GM18873 (cell line): ENCODE data around the gene ARHGAP20.

Source experiments
- ATAC-seq: cut with Tn5 transposase; IDR thresholded peaks from one replicate; pipeline ENCODE4 v1.9.1; 2021; ENCODE audit warnings: mild to moderate bottlenecking, moderate library complexity, moderate number of reproducible peaks; ENCODE audit not compliant: unreplicated experiment, low FRiP score

Gene ARHGAP20

DNA sequence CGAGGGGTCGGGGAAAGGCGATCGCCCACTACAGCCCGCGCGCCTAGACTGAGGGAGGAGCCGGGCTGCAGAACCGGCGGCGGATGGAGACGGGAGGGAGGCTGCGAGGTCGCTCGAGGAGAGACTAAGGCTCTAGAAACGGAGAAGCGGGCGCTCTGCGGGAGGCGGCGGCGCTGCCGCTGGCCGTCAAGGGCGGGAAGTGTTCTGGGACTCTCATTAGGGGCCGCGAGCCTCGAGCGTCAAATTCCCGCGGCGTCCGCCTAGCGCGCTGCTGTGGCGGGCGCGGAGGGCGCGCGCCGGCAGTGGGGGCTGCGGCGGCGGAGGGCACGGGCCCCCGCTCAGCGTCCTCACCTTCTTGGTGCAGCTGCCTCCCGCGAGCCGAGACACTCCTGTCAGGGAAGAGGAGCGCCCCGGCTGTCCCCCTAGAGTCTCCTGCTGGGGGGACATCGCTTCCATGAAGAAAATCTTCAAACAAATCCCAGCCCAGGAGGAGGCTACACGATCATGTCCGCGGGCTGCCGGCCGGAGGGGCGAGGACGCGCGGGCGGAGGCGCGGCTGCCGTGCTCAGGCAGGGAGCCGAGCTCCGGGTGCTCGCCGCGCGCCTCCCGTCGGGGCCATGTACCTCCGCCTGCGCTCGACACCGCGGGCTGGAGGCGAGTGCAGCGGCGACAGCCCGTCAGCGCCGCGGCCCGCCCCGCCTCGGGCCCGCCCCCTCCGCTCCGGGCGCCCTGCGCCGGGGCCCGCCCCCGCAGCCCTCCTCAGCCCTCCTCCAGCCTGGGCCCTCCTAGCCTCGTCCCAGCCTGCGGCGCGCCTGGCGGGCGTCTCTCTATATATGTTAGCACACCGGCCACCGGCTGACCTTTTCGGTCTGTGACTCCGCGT lies at the start of gene ARHGAP20:
Gene ARHGAP20 (minus strand): TSS at position 662 of the 883 bp plus-strand sequence. CDS start 206 bp downstream, at position 456.
- ATAC-seq = no peak

DNA sequence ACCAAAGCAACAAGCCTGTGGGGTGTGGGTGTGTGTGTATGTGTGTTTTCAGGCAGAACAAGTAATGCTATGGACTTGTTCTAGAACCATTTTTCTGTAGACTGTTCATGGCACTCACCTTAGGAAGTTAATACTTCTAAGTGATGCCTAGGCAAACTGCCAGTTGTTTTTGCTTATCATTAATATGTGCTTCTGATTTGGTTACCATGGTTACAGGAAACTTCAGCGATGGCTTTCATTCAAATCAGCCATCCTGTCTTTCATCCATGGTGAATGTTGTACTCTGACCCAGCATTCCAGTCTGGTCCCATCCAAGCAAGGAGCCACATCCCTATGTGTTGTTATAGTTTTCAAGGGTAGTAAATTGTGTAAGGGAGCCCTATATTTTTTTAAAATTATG lies 49.8 kb upstream of the ARHGAP20 start:
- ATAC-seq = no peak

- ATAC-seq = no peak
Observed at GRCh38 chr11:110761131-110761530, 48.9 kb upstream of the ARHGAP20 start.

DNA sequence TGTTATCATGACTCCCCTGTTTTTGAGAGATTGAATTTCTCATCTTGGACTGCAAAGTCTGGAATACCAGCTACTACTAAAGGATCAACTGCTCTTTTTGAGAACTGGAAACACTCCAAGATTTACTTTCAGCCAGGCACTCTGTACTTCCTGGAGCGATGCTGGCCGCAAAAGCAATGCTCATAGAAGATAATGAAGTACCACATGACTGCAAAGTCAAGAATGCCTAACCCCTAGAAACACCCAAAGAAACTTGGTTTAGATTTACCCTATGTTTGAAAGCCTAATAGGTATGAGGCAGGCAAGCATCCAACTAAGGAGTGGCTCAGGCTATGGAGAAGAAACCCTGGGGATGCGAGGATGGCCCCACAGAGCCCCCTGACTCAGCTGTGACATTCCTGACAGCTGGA lies 47.7 kb upstream of the ARHGAP20 start:
- ATAC-seq = no peak

- no peak for ATAC-seq
Observed at GRCh38 chr11:110757962-110758755, 45.9 kb upstream of the ARHGAP20 start.

GRCh38 chr11:110757066-110757465 lies 44.8 kb upstream of the ARHGAP20 start:
- no peak for ATAC-seq

- no peak for ATAC-seq
Observed at GRCh38 chr11:110755941-110756340, 43.7 kb upstream of the ARHGAP20 start.

DNA sequence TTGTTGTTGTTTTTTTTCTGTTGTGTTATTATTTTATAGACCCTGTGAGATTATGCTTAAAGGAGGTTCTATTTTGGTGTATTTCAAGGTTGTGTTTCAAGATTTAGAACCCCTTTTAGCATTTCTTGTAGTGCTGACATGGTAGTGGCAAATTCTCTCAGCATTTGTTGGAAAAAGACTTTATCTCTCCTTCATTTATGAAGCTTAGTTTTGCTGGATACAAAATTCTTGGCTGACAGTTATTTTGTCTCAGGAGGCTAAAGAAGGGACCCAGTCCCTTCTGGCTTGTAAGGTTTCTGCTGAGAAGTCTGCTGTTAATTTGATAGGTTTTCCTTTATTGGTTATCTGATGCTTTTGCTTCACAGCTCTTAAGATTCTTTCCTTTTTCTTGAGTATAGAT lies 40.7 kb upstream of the ARHGAP20 start:
- no peak for ATAC-seq

DNA sequence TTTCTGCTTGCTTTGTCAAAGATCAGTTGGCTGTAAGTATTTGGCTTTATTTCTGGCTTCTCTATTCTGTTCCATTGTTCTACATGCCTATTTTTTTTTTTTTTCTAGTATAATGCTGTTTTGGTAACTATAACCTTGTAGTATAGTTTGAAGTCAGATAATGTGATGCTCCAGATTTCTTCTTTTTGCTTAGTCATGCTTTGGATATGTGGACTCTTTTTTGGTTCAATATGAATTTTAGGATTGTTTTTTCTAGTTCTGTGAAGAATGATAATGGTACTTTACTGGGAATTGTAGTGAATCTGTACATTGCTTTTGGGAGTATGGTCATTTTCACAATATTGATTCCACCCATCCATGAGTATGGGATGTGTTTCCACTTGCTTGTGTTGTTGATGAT lies 37.9 kb upstream of the ARHGAP20 start:
- ATAC-seq = no peak

GRCh38 chr11:110747531-110747930 lies 35.3 kb upstream of the ARHGAP20 start:
- ATAC-seq = no peak

- no peak for ATAC-seq
Observed at GRCh38 chr11:110738641-110739040, 26.4 kb upstream of the ARHGAP20 start.

DNA sequence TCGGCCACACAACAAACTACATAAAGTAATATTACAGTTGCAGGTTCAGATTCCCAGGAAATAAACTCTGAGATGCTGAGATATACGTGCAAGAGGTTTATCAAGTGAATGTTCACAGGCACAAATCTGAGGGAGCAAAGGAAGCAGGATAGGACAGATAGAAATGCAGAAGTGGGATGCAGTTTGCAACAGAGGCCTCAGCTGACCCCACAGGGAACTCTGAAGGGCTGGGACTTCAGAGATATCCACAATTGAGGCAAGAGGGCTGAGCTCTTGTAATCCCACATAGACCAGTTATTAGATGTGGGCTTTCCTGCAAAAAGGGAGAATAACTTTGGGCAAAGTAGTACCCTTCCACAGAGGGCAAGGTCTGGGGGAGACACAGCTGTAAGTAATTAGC lies 25.4 kb upstream of the ARHGAP20 start:
- no peak for ATAC-seq

DNA sequence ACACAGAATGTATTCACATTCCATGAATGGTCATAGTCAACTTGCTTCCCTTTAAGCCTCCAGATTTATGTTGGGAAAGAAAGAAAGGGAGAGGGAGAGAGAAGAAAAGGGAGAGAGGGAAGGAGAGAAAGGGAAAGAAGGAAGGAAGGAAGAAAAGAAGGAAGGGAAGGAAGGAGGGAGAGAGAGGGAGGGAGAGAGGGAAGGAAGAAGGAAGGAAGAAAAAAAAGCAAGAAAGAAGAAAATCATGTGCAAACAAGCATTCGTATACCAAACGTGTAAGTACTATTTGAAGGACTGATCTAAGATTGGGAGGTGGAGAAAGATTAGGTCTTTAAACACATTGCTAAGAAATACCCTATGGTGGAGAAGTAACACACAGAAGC lies 23.9 kb upstream of the ARHGAP20 start:
- ATAC-seq = no peak

- ATAC-seq = no peak
Observed at GRCh38 chr11:110735455-110736170, 23.4 kb upstream of the ARHGAP20 start.

DNA sequence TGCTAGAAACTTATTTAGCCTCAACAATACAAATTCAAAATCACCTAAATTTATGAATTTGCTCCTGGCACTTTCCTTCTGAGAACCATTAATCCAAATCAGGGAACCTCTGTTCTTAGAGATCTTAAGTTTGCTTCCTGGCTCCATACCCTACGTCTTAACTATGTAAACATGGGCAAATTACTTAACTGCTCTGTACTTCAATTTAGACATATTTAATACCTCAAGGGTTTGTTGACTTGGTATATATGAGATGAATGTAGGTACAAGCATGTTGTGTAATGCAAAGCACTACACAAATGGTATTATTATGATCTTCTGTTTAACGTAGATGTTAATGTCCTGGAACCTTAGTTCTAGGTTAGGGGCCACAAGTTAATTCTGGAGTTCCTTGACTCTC lies 22.6 kb upstream of the ARHGAP20 start:
- ATAC-seq = no peak

DNA sequence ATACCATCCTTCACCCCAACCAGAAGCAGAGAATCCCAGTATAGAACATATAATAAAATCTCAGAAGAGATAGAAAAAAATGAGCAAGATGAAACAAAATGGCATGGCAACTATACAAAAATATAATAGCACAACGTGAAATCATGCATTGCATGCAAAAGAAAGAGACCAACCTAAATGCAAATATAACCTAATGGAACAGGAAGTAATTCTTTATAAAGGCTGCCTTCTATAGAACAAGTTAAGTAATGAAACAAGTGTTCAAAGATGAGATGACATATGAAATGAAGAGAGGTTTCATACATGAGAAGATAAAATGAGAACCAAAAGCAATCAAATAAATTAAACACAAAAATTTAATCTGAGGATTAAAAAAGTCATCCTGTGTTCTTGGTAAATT lies 18.5 kb upstream of the ARHGAP20 start:
- no peak for ATAC-seq

DNA sequence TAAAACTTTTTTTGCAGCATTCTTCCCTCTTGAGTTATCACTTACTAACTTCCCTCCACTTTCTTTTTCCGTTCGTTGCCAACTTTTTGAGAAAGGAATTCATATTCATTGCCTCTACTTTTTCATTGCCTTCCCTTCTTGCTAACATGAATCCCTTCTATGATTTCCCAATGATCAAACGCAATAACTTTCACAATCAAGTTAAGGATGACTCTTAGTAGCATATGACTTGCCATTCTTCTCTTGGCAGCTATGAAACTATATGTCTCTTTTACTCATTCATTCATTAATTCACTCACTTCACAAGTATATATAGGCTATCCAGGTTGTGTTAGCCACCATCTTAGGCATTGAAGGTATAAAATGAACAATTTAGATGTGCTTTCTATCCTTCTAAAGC lies 16.6 kb upstream of the ARHGAP20 start:
- ATAC-seq = no peak

- no peak for ATAC-seq
Observed at GRCh38 chr11:110728476-110728875, 16.2 kb upstream of the ARHGAP20 start.

GRCh38 chr11:110724358-110724757 lies 12.1 kb upstream of the ARHGAP20 start:
- ATAC-seq = no peak

DNA sequence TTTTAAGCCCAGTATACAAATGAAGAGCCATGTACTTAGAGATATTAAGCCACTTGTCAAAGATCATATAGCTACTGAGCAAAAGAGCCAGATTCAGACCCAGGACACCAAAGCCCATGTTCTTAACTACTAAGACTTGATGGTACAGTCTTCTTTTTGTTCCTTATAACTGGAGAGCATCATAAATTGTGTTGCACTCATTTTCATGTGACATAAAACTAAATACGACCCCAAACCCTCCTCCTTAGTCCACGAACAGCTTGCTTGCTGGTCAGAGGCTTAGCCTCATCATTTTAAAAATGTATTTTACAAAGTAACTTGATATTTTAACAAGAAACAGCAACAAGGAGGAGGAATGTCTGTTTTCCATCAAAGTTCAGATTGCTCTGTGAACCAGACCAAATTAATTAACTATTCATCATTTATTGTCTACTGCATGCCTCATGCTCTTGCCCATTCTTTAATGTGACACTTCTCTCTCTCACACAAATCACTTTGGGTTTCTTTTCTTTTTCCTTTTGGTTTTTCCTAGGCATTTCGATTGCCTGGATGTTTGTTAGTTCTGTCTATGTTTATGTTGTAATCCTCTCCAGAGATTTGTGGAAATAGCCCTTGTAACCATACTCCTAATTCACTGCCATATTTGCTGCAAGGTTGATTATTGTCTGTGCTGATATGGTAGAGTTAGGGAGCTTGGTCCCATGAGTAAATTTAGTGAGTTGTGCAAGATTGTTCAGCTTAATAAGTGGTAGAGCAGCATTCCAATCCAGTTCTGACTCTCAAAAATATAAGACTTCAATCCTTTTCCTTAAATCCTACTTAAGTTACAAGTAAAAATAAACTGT lies 8.4 kb upstream of the ARHGAP20 start:
- ATAC-seq = no peak
